ENCODE results near the gene PEMT. TPM values are rescaled to one million over a fixed set of nuclear protein-coding genes. Genes with fewer than 3 reads are reported as not detected.
A peak's percentile ranks its signal among the peaks of the same experiment; 100 is the strongest.
"Not testable (repeated sequence)": the region's sequence is repeated elsewhere in the genome, so short reads cannot be mapped to it uniquely, and the experiment has no call there.

Gene PEMT
- polyA plus RNA-seq, 1 donor = 25.7 TPM

DNA sequence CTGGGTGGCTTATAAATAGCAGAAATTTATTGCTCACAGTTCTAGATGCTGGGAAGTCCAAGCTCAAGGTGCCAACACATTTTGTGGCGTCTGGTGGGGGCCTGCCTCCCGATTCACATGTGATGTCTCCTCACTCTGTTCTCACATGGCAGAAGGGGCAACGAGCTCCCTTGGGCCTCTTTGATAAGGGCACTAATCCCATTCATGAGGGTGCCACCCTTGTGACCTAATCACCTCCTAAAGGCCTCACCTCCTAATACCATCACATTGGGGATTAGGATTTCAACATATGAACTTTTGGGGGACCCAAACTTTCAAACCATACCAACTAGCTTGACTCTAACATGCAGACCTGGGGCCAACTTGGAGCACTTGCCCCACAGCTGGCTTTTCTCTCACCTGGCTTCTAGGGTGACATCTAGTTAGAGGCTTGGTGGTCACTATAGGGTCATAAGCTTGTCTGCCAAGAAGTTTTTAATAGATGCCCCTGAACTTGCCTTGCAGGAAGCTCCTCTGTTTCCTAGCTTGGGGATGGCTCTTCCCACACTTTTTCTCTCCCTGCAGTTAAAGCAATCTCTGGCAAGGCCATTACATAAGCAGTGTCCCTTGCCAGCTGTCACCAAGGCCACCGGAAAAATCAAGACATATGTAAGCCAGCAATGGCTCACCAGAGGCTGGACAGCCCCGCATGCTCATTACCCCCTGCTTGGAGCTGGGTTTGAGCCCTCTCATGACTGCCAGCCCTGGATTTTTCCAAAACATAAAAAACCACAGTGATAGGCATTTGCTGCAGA, 123.1 kb downstream of the PEMT start:
- Histone ChIP-seq H3K27me3 (ENCODE audit: control insufficient read depth, insufficient read depth, low read length) (peaks cover 2% of the 10 kb centered on the region), H3K36me3 (ENCODE audit: control insufficient read depth, insufficient read depth, low read length) (no peaks in the 10 kb centered on the region), H3K4me3 (ENCODE audit: low read length) (no peak overlapping the region), H3K27ac (ENCODE audit: low read length) (peak overlapping the region; percentile 12), H3K4me1 (ENCODE audit: control insufficient read depth, insufficient read depth, low read length) (peaks cover 15% of the 10 kb centered on the region), H3K9me3 (ENCODE audit: control insufficient read depth, low read depth, low read length) (no peaks in the 10 kb centered on the region)
- DNase-seq = no peak
- 100% methylated on average over 1 of the region's 5 CpGs for WGBS (ENCODE audit: insufficient coverage, low lambda C conversion rate)

DNA sequence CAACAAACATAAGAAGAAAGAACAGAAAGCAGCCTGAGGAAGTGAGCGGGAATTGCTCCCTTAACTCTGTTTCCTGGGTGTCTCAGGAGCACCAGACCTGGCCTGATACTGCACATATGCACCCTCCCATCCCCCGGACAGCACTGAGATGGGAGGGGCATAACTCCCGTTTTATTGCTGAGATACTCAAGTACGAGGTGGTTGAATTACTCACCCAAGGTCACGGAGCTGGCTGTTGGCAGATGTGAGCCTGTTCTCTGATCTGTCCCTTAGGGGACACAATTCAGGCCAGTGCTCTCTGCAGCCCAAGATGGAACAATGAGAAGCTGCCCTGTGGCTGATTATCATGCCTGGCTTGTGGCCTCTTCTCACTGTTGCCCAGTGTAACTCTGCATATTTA, 123.8 kb downstream of the PEMT start:
- Histone ChIP-seq H3K4me3 (ENCODE audit: low read length) (no peak overlapping the region), H3K4me1 (ENCODE audit: control insufficient read depth, insufficient read depth, low read length) (peaks cover 16% of the 10 kb centered on the region), H3K36me3 (ENCODE audit: control insufficient read depth, insufficient read depth, low read length) (no peaks in the 10 kb centered on the region), H3K9me3 (ENCODE audit: control insufficient read depth, low read depth, low read length) (no peaks in the 10 kb centered on the region), H3K27ac (ENCODE audit: low read length) (peak overlapping the region; percentile 12), H3K27me3 (ENCODE audit: control insufficient read depth, insufficient read depth, low read length) (peaks cover 2% of the 10 kb centered on the region)
- no CpG with 5 or more reads among the region's 5 CpGs for WGBS (ENCODE audit: insufficient coverage, low lambda C conversion rate)
- peak; percentile 70 to 86 for DNase-seq

DNA sequence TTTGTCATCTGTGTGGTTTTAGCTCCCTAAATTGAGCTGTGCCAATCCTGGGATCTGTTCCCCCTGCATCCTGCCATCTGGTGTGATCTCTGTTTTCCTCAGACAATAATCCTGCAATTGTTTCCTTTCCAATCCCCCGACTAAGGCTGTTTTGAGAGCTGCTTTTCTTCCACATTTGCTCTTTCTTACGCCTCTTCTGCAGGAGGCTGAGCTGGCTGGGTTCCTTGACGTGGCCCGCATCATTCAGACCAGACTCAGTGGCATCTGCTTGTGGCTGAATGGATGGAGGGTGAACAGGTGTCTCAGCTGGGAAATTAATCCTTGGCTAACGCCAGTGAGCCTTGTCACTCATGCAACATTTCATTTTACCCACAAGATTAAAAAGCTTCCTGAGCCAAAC, 124.5 kb downstream of the PEMT start:
- Histone ChIP-seq H3K4me3 (ENCODE audit: low read length) (no peak overlapping the region), H3K9me3 (ENCODE audit: control insufficient read depth, low read depth, low read length) (no peaks in the 10 kb centered on the region), H3K27ac (ENCODE audit: low read length) (peak overlapping the region; percentile 12), H3K27me3 (ENCODE audit: control insufficient read depth, insufficient read depth, low read length) (peaks cover 2% of the 10 kb centered on the region), H3K4me1 (ENCODE audit: control insufficient read depth, insufficient read depth, low read length) (peaks cover 23% of the 10 kb centered on the region), H3K36me3 (ENCODE audit: control insufficient read depth, insufficient read depth, low read length) (no peaks in the 10 kb centered on the region)
- WGBS (ENCODE audit: insufficient coverage, low lambda C conversion rate) = 40% methylated on average over 1 of the region's 5 CpGs
- no peak for DNase-seq

DNA sequence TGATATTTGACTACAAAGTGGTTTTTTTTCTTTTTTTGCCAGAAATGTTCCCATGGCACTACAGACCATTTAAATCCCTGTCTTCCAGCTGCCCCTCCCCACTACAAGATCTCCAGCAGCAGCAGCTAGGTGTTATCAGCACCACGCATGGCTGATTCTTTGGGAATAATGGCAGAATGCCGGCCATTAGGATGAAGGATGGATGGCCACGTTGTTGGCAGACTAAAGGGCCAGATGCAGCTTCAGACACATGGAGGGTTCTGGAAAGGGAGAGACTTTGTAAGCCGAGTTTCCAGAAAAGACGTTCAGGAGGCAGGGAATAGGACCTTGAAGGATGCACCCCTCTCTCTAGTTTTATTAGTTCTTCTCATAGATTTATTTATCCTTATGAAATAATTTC, 125.0 kb downstream of the PEMT start:
- H3K4me3 ChIP-seq (ENCODE audit: low read length) = no peak overlapping the region
- H3K4me1 ChIP-seq (ENCODE audit: control insufficient read depth, insufficient read depth, low read length) = peaks cover 25% of the 10 kb centered on the region
- H3K27ac ChIP-seq (ENCODE audit: low read length) = no peak overlapping the region
- no peaks in the 10 kb centered on the region for H3K9me3 ChIP-seq (ENCODE audit: control insufficient read depth, low read depth, low read length)
- H3K27me3 ChIP-seq (ENCODE audit: control insufficient read depth, insufficient read depth, low read length) = peaks cover 2% of the 10 kb centered on the region
- H3K36me3 ChIP-seq (ENCODE audit: control insufficient read depth, insufficient read depth, low read length) = no peaks in the 10 kb centered on the region
- no peak for DNase-seq
- no CpG with 5 or more reads among the region's 5 CpGs for WGBS (ENCODE audit: insufficient coverage, low lambda C conversion rate)

DNA sequence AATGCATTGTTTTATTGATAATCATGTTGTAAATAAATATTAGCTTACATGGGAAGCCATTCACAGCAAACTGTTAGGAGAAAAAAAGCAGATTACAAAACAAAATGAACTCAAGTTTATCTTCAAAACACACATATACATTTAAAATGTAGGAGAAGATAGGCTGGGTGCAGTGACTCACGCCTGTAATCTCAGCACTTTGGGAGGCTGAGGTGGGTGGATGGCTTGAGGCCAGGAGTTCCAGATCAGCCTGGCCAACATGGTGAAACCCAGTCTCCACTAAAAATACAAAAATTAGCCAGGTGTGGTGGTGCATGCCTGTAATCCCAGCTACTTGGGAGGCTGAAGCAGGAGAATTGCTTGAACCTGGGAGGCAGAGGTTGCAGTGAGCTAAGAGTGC, 125.6 kb downstream of the PEMT start:
- H3K27ac ChIP-seq (ENCODE audit: low read length); H3K36me3 ChIP-seq (ENCODE audit: control insufficient read depth, insufficient read depth, low read length); H3K27me3 ChIP-seq (ENCODE audit: control insufficient read depth, insufficient read depth, low read length); H3K4me3 ChIP-seq (ENCODE audit: low read length); DNase-seq; H3K9me3 ChIP-seq (ENCODE audit: control insufficient read depth, low read depth, low read length): not testable (repeated sequence)
- H3K4me1 ChIP-seq (ENCODE audit: control insufficient read depth, insufficient read depth, low read length) = peaks cover 25% of the 10 kb centered on the region
- no CpG with 5 or more reads among the region's 1 CpG for WGBS (ENCODE audit: insufficient coverage, low lambda C conversion rate)

DNA sequence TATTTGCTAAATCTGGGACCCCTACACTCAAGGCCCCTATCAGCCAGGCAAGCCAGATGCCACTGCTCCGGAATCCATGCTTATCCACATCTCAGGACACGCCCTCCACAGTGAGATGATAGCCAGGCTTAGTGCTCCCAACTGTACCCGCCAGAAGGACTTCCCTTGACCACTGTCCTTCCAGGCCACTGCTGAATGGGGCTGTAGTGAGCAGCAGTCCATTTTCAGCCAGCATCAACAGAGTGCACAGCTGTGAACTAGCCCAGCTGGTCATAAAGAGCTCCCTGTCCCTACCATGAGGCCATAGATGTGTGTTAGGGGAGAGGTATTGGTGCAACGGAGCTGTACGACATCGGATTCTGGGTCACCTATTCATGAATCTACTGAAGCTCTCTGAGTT, 127.7 kb downstream of the PEMT start:
- H3K27ac ChIP-seq (ENCODE audit: low read length) = no peak overlapping the region
- peaks cover 25% of the 10 kb centered on the region for H3K4me1 ChIP-seq (ENCODE audit: control insufficient read depth, insufficient read depth, low read length)
- 100% methylated on average over 1 of the region's 6 CpGs for WGBS (ENCODE audit: insufficient coverage, low lambda C conversion rate)
- H3K27me3 ChIP-seq (ENCODE audit: control insufficient read depth, insufficient read depth, low read length) = no peaks in the 10 kb centered on the region
- no peak overlapping the region for H3K4me3 ChIP-seq (ENCODE audit: low read length)
- DNase-seq = no peak
- no peaks in the 10 kb centered on the region for H3K36me3 ChIP-seq (ENCODE audit: control insufficient read depth, insufficient read depth, low read length)
- peaks cover 4% of the 10 kb centered on the region for H3K9me3 ChIP-seq (ENCODE audit: control insufficient read depth, low read depth, low read length)

DNA sequence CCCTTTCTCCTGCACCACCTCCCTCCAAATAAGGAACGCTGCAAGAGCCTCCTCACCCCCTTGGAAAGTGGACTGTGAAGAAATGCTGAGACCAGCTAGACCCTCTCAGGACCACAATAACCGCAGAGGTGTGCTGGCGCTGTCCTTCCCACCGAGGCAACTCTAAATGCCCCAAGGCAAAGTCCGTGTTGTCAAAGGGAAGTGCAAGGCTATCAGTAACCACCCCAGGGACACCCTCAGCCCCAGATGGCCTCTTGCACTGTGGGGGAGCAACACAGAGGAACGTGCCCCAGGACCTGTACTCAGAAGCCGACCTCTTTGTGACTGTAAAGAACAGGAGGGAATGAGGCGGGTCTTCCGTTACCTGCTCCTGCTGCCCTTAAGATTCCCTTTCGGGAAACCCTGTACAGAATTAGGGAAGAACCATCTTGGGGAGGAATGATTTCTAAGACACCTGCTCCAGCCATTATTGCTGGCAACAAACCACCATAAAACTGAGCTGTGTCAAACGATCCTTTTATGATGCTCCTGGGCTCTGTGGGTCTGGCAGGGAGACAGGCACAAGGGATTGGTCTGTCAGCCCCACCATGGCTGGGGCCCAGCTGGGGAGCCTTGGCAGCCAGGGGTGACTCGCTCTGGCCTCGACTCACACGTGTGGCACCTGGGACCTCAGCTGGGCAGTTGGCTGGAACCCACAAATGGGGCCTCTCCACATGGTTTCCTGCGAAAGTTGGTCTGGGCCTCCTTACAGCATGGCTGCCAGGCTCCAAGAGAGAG, 129.3 kb downstream of the PEMT start:
- Histone ChIP-seq H3K27ac (ENCODE audit: low read length) (peak overlapping the region; percentile 53), H3K4me1 (ENCODE audit: control insufficient read depth, insufficient read depth, low read length) (peaks cover 18% of the 10 kb centered on the region)
- WGBS (ENCODE audit: insufficient coverage, low lambda C conversion rate) = no CpG with 5 or more reads among the region's 15 CpGs

DNA sequence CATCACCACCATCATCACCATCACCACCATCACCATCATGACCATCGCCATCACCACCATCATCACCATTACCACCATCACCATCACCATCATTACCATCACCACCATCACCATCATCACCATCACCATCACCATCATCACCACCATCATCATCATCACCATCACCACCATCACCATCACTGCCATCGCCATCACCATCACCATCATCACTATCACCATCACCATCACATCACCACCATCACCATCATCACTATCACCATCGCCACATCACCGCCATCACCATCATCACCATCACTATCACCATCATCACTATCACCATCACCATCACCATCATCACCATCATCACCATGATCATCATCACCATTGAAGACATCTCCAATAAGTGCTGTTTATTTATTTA, 131.5 kb downstream of the PEMT start:
- Histone ChIP-seq H3K4me3 (ENCODE audit: low read length) (no peak overlapping the region), H3K9me3 (ENCODE audit: control insufficient read depth, low read depth, low read length) (peaks cover 6% of the 10 kb centered on the region)
- WGBS (ENCODE audit: insufficient coverage, low lambda C conversion rate) = 94% methylated on average over 3 of the region's 4 CpGs

More for the DNA sequence above, 129.3 kb downstream of the PEMT start:
- Histone ChIP-seq H3K27me3 (ENCODE audit: control insufficient read depth, insufficient read depth, low read length) (no peaks in the 10 kb centered on the region), H3K4me3 (ENCODE audit: low read length) (no peak overlapping the region), H3K36me3 (ENCODE audit: control insufficient read depth, insufficient read depth, low read length) (no peaks in the 10 kb centered on the region), H3K9me3 (ENCODE audit: control insufficient read depth, low read depth, low read length) (peaks cover 4% of the 10 kb centered on the region)
- peak; percentile 66 to 85 for DNase-seq

DNA sequence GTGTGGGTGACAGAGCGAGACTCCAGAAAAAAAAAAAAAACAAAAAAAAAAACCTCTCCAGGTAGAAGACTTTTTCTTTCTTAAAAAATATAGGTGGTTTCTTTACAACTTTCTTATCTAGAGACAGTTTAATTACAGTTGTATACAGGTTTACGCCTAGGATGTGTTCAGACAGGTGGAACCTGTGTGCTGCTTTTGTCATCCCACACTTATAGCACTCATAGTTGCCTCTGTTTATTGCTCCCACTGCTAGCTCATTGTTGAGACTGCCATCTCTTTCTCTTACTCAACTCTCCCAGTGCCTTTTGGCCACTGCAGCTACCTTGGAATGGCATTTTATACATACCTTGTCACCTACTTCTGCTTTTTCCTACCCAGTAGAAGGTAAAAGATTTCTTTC, 133.8 kb downstream of the PEMT start:
- Histone ChIP-seq H3K36me3 (ENCODE audit: control insufficient read depth, insufficient read depth, low read length) (no peaks in the 10 kb centered on the region), H3K9me3 (ENCODE audit: control insufficient read depth, low read depth, low read length) (peaks cover 6% of the 10 kb centered on the region), H3K27ac (ENCODE audit: low read length) (no peak overlapping the region), H3K4me3 (ENCODE audit: low read length) (no peak overlapping the region), H3K27me3 (ENCODE audit: control insufficient read depth, insufficient read depth, low read length) (no peaks in the 10 kb centered on the region), H3K4me1 (ENCODE audit: control insufficient read depth, insufficient read depth, low read length) (peaks cover 12% of the 10 kb centered on the region)
- no CpG with 5 or more reads among the region's 2 CpGs for WGBS (ENCODE audit: insufficient coverage, low lambda C conversion rate)
- DNase-seq = no peak

More for the DNA sequence above, 131.5 kb downstream of the PEMT start:
- DNase-seq = no peak
- Histone ChIP-seq H3K27ac (ENCODE audit: low read length) (no peak overlapping the region), H3K27me3 (ENCODE audit: control insufficient read depth, insufficient read depth, low read length) (no peaks in the 10 kb centered on the region), H3K4me1 (ENCODE audit: control insufficient read depth, insufficient read depth, low read length) (peaks cover 13% of the 10 kb centered on the region), H3K36me3 (ENCODE audit: control insufficient read depth, insufficient read depth, low read length) (no peaks in the 10 kb centered on the region)

DNA sequence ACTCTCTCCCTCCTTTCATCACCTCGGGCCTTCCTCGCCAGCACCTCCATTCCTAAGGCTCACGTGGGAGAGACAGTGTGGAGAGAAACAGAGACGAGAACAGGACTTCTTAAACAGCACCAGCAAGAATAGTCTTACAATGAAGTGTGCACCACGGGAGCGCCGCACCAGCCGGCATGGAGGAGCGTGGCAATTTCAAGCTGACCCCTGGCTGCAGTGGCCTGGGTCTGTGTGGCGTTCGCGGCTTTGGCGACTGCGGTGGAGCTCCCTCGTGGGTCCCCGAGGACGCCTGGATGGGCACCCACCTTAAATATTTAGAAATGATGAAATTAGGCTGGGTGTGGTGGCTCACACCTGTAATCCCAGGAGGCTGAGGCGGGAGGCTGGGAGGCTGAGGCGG, 135.3 kb downstream of the PEMT start:
- no CpG with 5 or more reads among the region's 19 CpGs for WGBS (ENCODE audit: insufficient coverage, low lambda C conversion rate)
- no peaks in the 10 kb centered on the region for H3K27me3 ChIP-seq (ENCODE audit: control insufficient read depth, insufficient read depth, low read length)
- peaks cover 6% of the 10 kb centered on the region for H3K9me3 ChIP-seq (ENCODE audit: control insufficient read depth, low read depth, low read length)
- H3K27ac ChIP-seq (ENCODE audit: low read length) = no peak overlapping the region
- H3K4me3 ChIP-seq (ENCODE audit: low read length) = no peak overlapping the region
- no peak for DNase-seq
- peaks cover 3% of the 10 kb centered on the region for H3K4me1 ChIP-seq (ENCODE audit: control insufficient read depth, insufficient read depth, low read length)
- no peaks in the 10 kb centered on the region for H3K36me3 ChIP-seq (ENCODE audit: control insufficient read depth, insufficient read depth, low read length)
